HCT116 (cell line): ENCODE data around the gene SET. TPM values are rescaled to one million over a fixed set of nuclear protein-coding genes. Genes with fewer than 3 reads are reported as not detected.

Source experiments
- ATAC-seq: fragments of 200-7000 bp; cut with Tn5 transposase; 2 replicates; pipeline ENCODE4 v1.9.1; 2020; ENCODE audit warnings: mild to moderate bottlenecking, moderate library complexity
- BruUV-seq: library from RNA; stranded (reverse); fragments of 400-500 nt; replicated peaks from 2 replicates; lab custom pipeline; 2021; lab: Mats Ljungman, UMichigan
- CTCF ChIA-PET: fragments of 300-600 bp; sonication (Branson Sonifier 250); formaldehyde crosslinking; loops from one replicate; lab custom pipeline; 2021; ENCODE audit warnings: antibody characterized with exemption; lab: Charles Lee
- POLR2A ChIA-PET: fragments of 300-600, 350-600 bp; sonication (Branson Sonifier 250); formaldehyde crosslinking; loops from one replicate; lab custom pipeline; 2021; ENCODE audit warnings: antibody characterized with exemption; lab: Charles Lee
- RAD21 ChIA-PET, 2 experiments: fragments of 300-600 bp; sonication (Branson Sonifier 250); formaldehyde crosslinking; loops; one replicate each; lab custom pipeline; 2023; ENCODE audit warnings: low total read pairs in 2 of 2; ENCODE audit not compliant: uncharacterized antibody in 2 of 2, unreplicated experiment in 2 of 2, low non-redundant PET in 1 of 2; lab: Charles Lee
- DNase-seq: peaks from one replicate; pipeline ENCODE4 v3.0.0-alpha.2; 2010; ENCODE audit warnings: low read depth, low spot score
- H2AFZ ChIP-seq: fragments of 200-600 bp; shearing (Covaris generic), sonication (generic); 2 replicates; pipeline ENCODE4 v1.6.1; 2017; ENCODE audit warnings: low read depth, mixed run types, mixed read lengths, antibody characterized with exemption, low read length; ENCODE audit not compliant: poor library complexity, severe bottlenecking
- H3K27ac ChIP-seq: 2 replicates; pipeline ENCODE4 v1.5.1; 2012; ENCODE audit warnings: low read depth, low read length
- H3K27me3 ChIP-seq: fragments of 200-600 bp; sonication (generic); 2 replicates; pipeline ENCODE4 v1.6.1; 2016; ENCODE audit warnings: mixed run types, low read length, mixed read lengths; ENCODE audit not compliant: insufficient read depth
- H3K36me3 ChIP-seq, 2 experiments: fragments of 200-500 bp in 1 of 2; fragments of 200-600 bp in 1 of 2; sonication (Bioruptor generic) in 1 of 2; sonication (generic) in 1 of 2; 2 replicates each; pipeline versions ENCODE4 v1.5.1 to v1.6.1; 2014 to 2016; ENCODE audit warnings: low read length in 2 of 2, inconsistent platforms in 1 of 2, mixed read lengths in 1 of 2, mixed run types in 1 of 2; ENCODE audit not compliant: insufficient read depth in 2 of 2, control insufficient read depth in 1 of 2
- H3K4me1 ChIP-seq, 2 experiments: fragments of 200-600 bp in 1 of 2; sonication (generic) in 1 of 2; 2 replicates each; pipeline versions ENCODE4 v1.5.1 to v1.6.1; 2012 to 2017; ENCODE audit warnings: low read length in 2 of 2, inconsistent platforms in 1 of 2, mild to moderate bottlenecking in 1 of 2, mixed read lengths in 1 of 2, mixed run types in 1 of 2, moderate library complexity in 1 of 2; ENCODE audit not compliant: insufficient read depth in 2 of 2, control insufficient read depth in 1 of 2
- H3K4me2 ChIP-seq: fragments of 200-600 bp; sonication (generic); 2 replicates; pipeline ENCODE4 v1.6.1; 2017; ENCODE audit warnings: mixed run types, low read length, mixed read lengths
- H3K4me3 ChIP-seq, 2 experiments: fragments of 200-600 bp in 1 of 2; sonication (generic) in 1 of 2; replicated peaks in 1 of 2; 2 replicates each; pipeline ENCODE4 v1.5.1; 2011 to 2016; ENCODE audit warnings: low read length in 2 of 2, control low read depth in 1 of 2, low read depth in 1 of 2, mild to moderate bottlenecking in 1 of 2, mixed read lengths in 1 of 2, mixed run types in 1 of 2
- H3K79me2 ChIP-seq: fragments of 200-600 bp; sonication (generic); 2 replicates; pipeline ENCODE4 v1.6.1; 2017; ENCODE audit warnings: mild to moderate bottlenecking, mixed run types, low read length, moderate library complexity, mixed read lengths; ENCODE audit not compliant: insufficient read depth
- H3K9ac ChIP-seq: fragments of 200-600 bp; sonication (generic); 2 replicates; pipeline ENCODE4 v1.6.1; 2016; ENCODE audit warnings: low read length, mixed read lengths
- H3K9me2 ChIP-seq: fragments of 200-600 bp; sonication (generic), shearing (Covaris generic); 2 replicates; pipeline ENCODE4 v1.6.1; 2017; ENCODE audit warnings: mixed run types, mild to moderate bottlenecking, moderate library complexity; ENCODE audit not compliant: insufficient read depth
- H3K9me3 ChIP-seq, 2 experiments: fragments of 200-500 bp in 1 of 2; fragments of 200-600 bp in 1 of 2; sonication (Bioruptor generic) in 1 of 2; sonication (generic) in 1 of 2; 2 replicates each; pipeline ENCODE4 v1.6.1; 2014 to 2017; ENCODE audit warnings: low read length in 2 of 2, mixed read lengths in 2 of 2, inconsistent platforms in 1 of 2, low read depth in 1 of 2, mild to moderate bottlenecking in 1 of 2, mixed run types in 1 of 2, moderate library complexity in 1 of 2; ENCODE audit not compliant: control insufficient read depth in 1 of 2, insufficient read depth in 1 of 2
- H4K20me1 ChIP-seq: fragments of 200-600 bp; sonication (generic), shearing (Covaris generic); 2 replicates; pipeline ENCODE4 v1.6.1; 2017; ENCODE audit warnings: mixed run types, mild to moderate bottlenecking, moderate library complexity; ENCODE audit not compliant: insufficient read depth
- ATF3 ChIP-seq: IDR thresholded peaks from 2 replicates; pipeline ENCODE4 v1.6.1; 2012
- CEBPB ChIP-seq: IDR thresholded peaks from 2 replicates; pipeline ENCODE4 v1.6.1; 2012; ENCODE audit warnings: low read depth
- CTCF ChIP-seq, 3 experiments: fragments of 200-600 bp in 1 of 3; sonication (generic) in 1 of 3; IDR thresholded peaks in 2 of 3; conservative IDR thresholded peaks in 1 of 3; 2 replicates each; pipeline ENCODE4 v1.5.1; 2012 to 2017; ENCODE audit warnings: low read depth in 2 of 3, low read length in 2 of 3, antibody characterized with exemption in 1 of 3, borderline replicate concordance in 1 of 3, control low read depth in 1 of 3, mild to moderate bottlenecking in 1 of 3, mixed read lengths in 1 of 3, mixed run types in 1 of 3, moderate library complexity in 1 of 3; ENCODE audit not compliant: insufficient read depth in 1 of 3
- EGR1 ChIP-seq: IDR thresholded peaks from 2 replicates; pipeline ENCODE4 v1.6.1; 2012; ENCODE audit warnings: low read depth
- ELF1 ChIP-seq: IDR thresholded peaks from 2 replicates; pipeline ENCODE4 v1.6.1; 2012; ENCODE audit warnings: low read depth, borderline replicate concordance
- EZH2 ChIP-seq: fragments of 200-600 bp; sonication (generic); IDR thresholded peaks from 2 replicates; pipeline ENCODE4 v1.6.1; 2017; ENCODE audit warnings: antibody characterized with exemption, mixed run types
- EZH2phosphoT487 ChIP-seq: fragments of 200-600 bp; IDR thresholded peaks from 2 replicates; pipeline ENCODE4 v1.6.1; 2018; ENCODE audit warnings: antibody characterized with exemption, borderline replicate concordance
- POLR2A ChIP-seq: IDR thresholded peaks from 2 replicates; pipeline ENCODE4 v1.7.0; 2011; ENCODE audit warnings: borderline replicate concordance; ENCODE audit not compliant: insufficient read depth, insufficient read length; ENCODE audit errors: extremely low read depth
- POLR2AphosphoS5 ChIP-seq: IDR thresholded peaks from 2 replicates; pipeline ENCODE4 v1.6.1; 2011; ENCODE audit warnings: mild to moderate bottlenecking, low read depth, low read length, moderate library complexity
- SIN3A ChIP-seq: IDR thresholded peaks from 2 replicates; pipeline ENCODE4 v1.6.1; 2012; ENCODE audit warnings: low read depth
- SP1 ChIP-seq: IDR thresholded peaks from 2 replicates; pipeline ENCODE4 v1.6.1; 2012; ENCODE audit warnings: low read depth
- SRF ChIP-seq: IDR thresholded peaks from 2 replicates; pipeline ENCODE4 v1.6.1; 2012; ENCODE audit warnings: low read depth
- TCF7L2 ChIP-seq: IDR thresholded peaks from 2 replicates; pipeline ENCODE4 v1.7.0; 2011; ENCODE audit warnings: borderline replicate concordance, inconsistent platforms; ENCODE audit not compliant: insufficient read depth, insufficient read length; ENCODE audit errors: extremely low read depth
- ZBTB33 ChIP-seq: IDR thresholded peaks from 2 replicates; pipeline ENCODE4 v1.6.1; 2011; ENCODE audit warnings: mild to moderate bottlenecking, low read length, moderate library complexity; ENCODE audit not compliant: insufficient replicate concordance; ENCODE audit errors: extremely low read depth
- ZFX ChIP-seq: fragments of 450-650 bp; IDR thresholded peaks from 2 replicates; pipeline ENCODE4 v1.6.1; 2017
- ZNF274 ChIP-seq: fragments of 200-500 bp; sonication (Bioruptor generic); IDR thresholded peaks from 2 replicates; pipeline ENCODE4 v1.6.1; 2014; ENCODE audit warnings: mild to moderate bottlenecking, low read depth, low read length, inconsistent platforms
- intact Hi-C: fragments of 100-400 bp; cut with micrococcal nuclease; formaldehyde crosslinking; loops from 2 replicates; pipeline ENCODE4 v1.10.0; 2022
- total RNA-seq: library from RNA; stranded (reverse); gene quantifications from one replicate; pipeline ENCODE4 v1.2.1, GENCODE V29; 2021; ENCODE audit not compliant: unreplicated experiment

Gene SET
- total RNA-seq, 1 experiment from 2014 or later = 595 TPM

- no peak for TF ChIP-seq TCF7L2
- TF ChIP-seq ELF1 = no peak
- no peak for TF ChIP-seq ZBTB33
- TF ChIP-seq ATF3 = no peak
- no peak for TF ChIP-seq EGR1
- TF ChIP-seq ZNF274 = no peak
- no peak for TF ChIP-seq POLR2A
Observed at GRCh38 chr9:128704356-128704670, 15.3 kb downstream of the SET start (continued).

GRCh38 chr9:128705051-128705965, 16.3 kb downstream of the SET start:
- BruUV-seq = no TSS peak
- H2AFZ ChIP-seq = no peak overlapping the region
- no peaks in the 10 kb centered on the region for H3K27me3 ChIP-seq
- ChIA-PET CTCF (no interaction called here), RAD21 (no interaction called here), POLR2A (no interaction called here)
- H4K20me1 ChIP-seq = no peaks in the 10 kb centered on the region
- no peak overlapping the region; the same call in 1 of the 2 replicates for H3K27ac ChIP-seq
- H3K79me2 ChIP-seq = peaks cover 27% of the 10 kb centered on the region
- intact Hi-C loops = no loop called here
- no peaks in the 10 kb centered on the region for H3K9me2 ChIP-seq
- peaks cover 9 to 24% of the 10 kb centered on the region in 2 experiments for H3K4me1 ChIP-seq
- DNase-seq (no peak), ATAC-seq (no peak)
- no peak overlapping the region for H3K4me2 ChIP-seq
- H3K9me3 ChIP-seq = no peaks in the 10 kb centered on the region
- no peak overlapping the region for H3K4me3 ChIP-seq
- H3K9ac ChIP-seq = no peak overlapping the region
- H3K36me3 ChIP-seq = peaks cover 4 to 17% of the 10 kb centered on the region in 2 experiments; a peak in 2 of 4 replicates
- no peak for TF ChIP-seq EGR1
- TF ChIP-seq CTCF (IDR thresholded peaks at IDR 0.05 in 2 of 3, conservative IDR thresholded peaks at IDR 0.05 in 1 of 3; ENCODE audit: borderline replicate concordance in 1 of 3, insufficient read depth in 1 of 3, low read depth in 2 of 3, low read length in 2 of 3) = no peak
- no peak for TF ChIP-seq ZFX
- TF ChIP-seq POLR2AphosphoS5 = no peak
- TF ChIP-seq EZH2phosphoT487 = no peak
- TF ChIP-seq SRF = no peak
- no peak for TF ChIP-seq CEBPB
- no peak for TF ChIP-seq SP1
- TF ChIP-seq SIN3A = no peak
- TF ChIP-seq ATF3 = no peak
- no peak for TF ChIP-seq ELF1
- no peak for TF ChIP-seq TCF7L2
- TF ChIP-seq EZH2 = no peak
- TF ChIP-seq ZNF274 = no peak
- no peak for TF ChIP-seq ZBTB33
